GM23248 (cell line): Measurements from ENCODE around the gene ESPNL.

Experiments
- EZH2 ChIP-seq: fragments of 200-600 bp; sonication (generic); IDR thresholded peaks from 2 replicates; pipeline ENCODE4 v1.6.1; 2018; ENCODE audit warnings: antibody characterized with exemption, mild to moderate bottlenecking; ENCODE audit not compliant: insufficient read depth, poor library complexity, severe bottlenecking
- EZH2phosphoT487 ChIP-seq: fragments of 200-600 bp; sonication (generic); IDR thresholded peaks from 2 replicates; pipeline ENCODE4 v1.6.1; 2018; ENCODE audit warnings: antibody characterized with exemption, moderate library complexity, mild to moderate bottlenecking, low read depth; ENCODE audit not compliant: insufficient read depth

GRCh38 chr2:238176613-238177012 lies 76.5 kb downstream of the ESPNL start:
- no peak for TF ChIP-seq EZH2
- no peak for TF ChIP-seq EZH2phosphoT487
